Thyroid gland (tissue), 4 donors: ENCODE data around the gene MYO10. TPM values are rescaled to one million over a fixed set of nuclear protein-coding genes. Genes with fewer than 3 reads are reported as not detected.

ENCODE experiments used
- DNase-seq, 2 donors: peaks; one replicate each; pipeline ENCODE4 v3.0.0-alpha.2; 2019
- H3K27ac ChIP-seq, 3 donors: fragments of 200-600 bp; sonication (generic); 1 replicate in 2 of 3; 2 replicates in 1 of 3; pipeline ENCODE4 v1.5.1; 2016 to 2019; ENCODE audit warnings: mild to moderate bottlenecking in 1 of 3, moderate library complexity in 1 of 3
- H3K27me3 ChIP-seq: fragments of 200-600 bp; sonication (generic); one replicate; pipeline ENCODE4 v1.5.1; 2019
- H3K36me3 ChIP-seq, 2 donors: fragments of 200-600 bp; sonication (generic); one replicate each; pipeline ENCODE4 v1.5.1; 2016 to 2019
- H3K4me1 ChIP-seq, 2 donors: fragments of 200-600 bp; sonication (generic); one replicate each; pipeline ENCODE4 v1.5.1; 2017 to 2019
- H3K4me3 ChIP-seq, 3 donors: fragments of 200-600 bp; sonication (generic); replicated peaks in 1 of 3; 1 replicate in 2 of 3; 2 replicates in 1 of 3; pipeline ENCODE4 v1.5.1; 2016; ENCODE audit warnings: mild to moderate bottlenecking in 1 of 3
- H3K9me3 ChIP-seq: fragments of 200-600 bp; sonication (generic); one replicate; pipeline ENCODE4 v1.5.1; 2017
- POLR2A ChIP-seq, 2 donors: fragments of 450-650 bp; IDR thresholded peaks; one replicate each; pipeline ENCODE4 v1.6.1; 2017; ENCODE audit warnings: antibody characterized with exemption in 2 of 2, mild to moderate bottlenecking in 2 of 2, moderate library complexity in 1 of 2
- WGBS, 2 donors: methylation state at CpG; one replicate each; pipeline ENCODE4 v1.1.5; 2017; 5-methylcytosine and 5-hydroxymethylcytosine counted together
- intact Hi-C: fragments of 100-400 bp; cut with DNase I; formaldehyde crosslinking; loops from one replicate; pipeline ENCODE4 v1.15.1; 2023
- total RNA-seq, 4 donors: library from RNA; depleted of rRNA; stranded (reverse); fragments of >200 nt; gene quantifications; one replicate each; pipeline ENCODE4 v1.2.3, GENCODE V29; 2016
- TF ChIP-seq, protein P1 (sequence below), 6 experiments: fragments of 200-600 bp in 3 of 6; fragments of 450-650 bp in 3 of 6; sonication (generic) in 3 of 6; IDR thresholded peaks; one replicate each; pipeline ENCODE4 v1.5.1; 2016 to 2019; ENCODE audit warnings: antibody characterized with exemption in 6 of 6, mild to moderate bottlenecking in 2 of 6, inconsistent platforms in 1 of 6, moderate library complexity in 1 of 6

The MYO10 gene
- total RNA-seq, 4 donors from 2014 or later = 49.2 to 89.6 (median 71.0) TPM

GRCh38 chr5:16914108-16914435 lies 22.0 kb downstream of the MYO10 start:
- TF ChIP-seq POLR2A (IDR thresholded peaks at IDR 0.05) = no peak
- TF ChIP-seq, protein P1, sequence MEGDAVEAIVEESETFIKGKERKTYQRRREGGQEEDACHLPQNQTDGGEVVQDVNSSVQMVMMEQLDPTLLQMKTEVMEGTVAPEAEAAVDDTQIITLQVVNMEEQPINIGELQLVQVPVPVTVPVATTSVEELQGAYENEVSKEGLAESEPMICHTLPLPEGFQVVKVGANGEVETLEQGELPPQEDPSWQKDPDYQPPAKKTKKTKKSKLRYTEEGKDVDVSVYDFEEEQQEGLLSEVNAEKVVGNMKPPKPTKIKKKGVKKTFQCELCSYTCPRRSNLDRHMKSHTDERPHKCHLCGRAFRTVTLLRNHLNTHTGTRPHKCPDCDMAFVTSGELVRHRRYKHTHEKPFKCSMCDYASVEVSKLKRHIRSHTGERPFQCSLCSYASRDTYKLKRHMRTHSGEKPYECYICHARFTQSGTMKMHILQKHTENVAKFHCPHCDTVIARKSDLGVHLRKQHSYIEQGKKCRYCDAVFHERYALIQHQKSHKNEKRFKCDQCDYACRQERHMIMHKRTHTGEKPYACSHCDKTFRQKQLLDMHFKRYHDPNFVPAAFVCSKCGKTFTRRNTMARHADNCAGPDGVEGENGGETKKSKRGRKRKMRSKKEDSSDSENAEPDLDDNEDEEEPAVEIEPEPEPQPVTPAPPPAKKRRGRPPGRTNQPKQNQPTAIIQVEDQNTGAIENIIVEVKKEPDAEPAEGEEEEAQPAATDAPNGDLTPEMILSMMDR (IDR thresholded peaks at IDR 0.05) = no peak
- 74 to 81% methylated on average over 8 of the region's 8 CpGs for WGBS, 2 donors
- H3K4me1 ChIP-seq = peaks cover 14 to 37% of the 10 kb centered on the region in 2 donors
- no peak for DNase-seq
- H3K27ac ChIP-seq = no peak overlapping the region
- no peaks in the 10 kb centered on the region for H3K27me3 ChIP-seq
- intact Hi-C loops = no loop called here
- no peaks in the 10 kb centered on the region for H3K9me3 ChIP-seq
- H3K36me3 ChIP-seq = no peaks in the 10 kb centered on the region
- H3K4me3 ChIP-seq = no peak overlapping the region

- Histone ChIP-seq H3K27me3 (no peaks in the 10 kb centered on the region), H3K27ac (no peak overlapping the region), H3K36me3 (no peaks in the 10 kb centered on the region), H3K9me3 (no peaks in the 10 kb centered on the region), H3K4me1 (peaks cover 14 to 37% of the 10 kb centered on the region in 2 donors), H3K4me3 (no peak overlapping the region)
- WGBS, 2 donors = 56 to 67% methylated on average over 7 of the region's 7 CpGs
- no peak for TF ChIP-seq POLR2A (IDR thresholded peaks at IDR 0.05)
- intact Hi-C loops = no loop called here
- DNase-seq = peak in 1 of 2 donors; percentile 28
Measured at GRCh38 chr5:16913187-16914107, 22.6 kb downstream of the MYO10 start.

GRCh38 chr5:16912080-16912479 lies 24.0 kb downstream of the MYO10 start:
- no peaks in the 10 kb centered on the region for H3K36me3 ChIP-seq
- intact Hi-C loops = no loop called here
- no peaks in the 10 kb centered on the region for H3K27me3 ChIP-seq
- H3K9me3 ChIP-seq = no peaks in the 10 kb centered on the region
- 92 to 94% methylated on average over 6 of the region's 6 CpGs for WGBS, 2 donors
- DNase-seq = no peak
- H3K4me3 ChIP-seq = no peak overlapping the region
- no peak for TF ChIP-seq POLR2A (IDR thresholded peaks at IDR 0.05)
- TF ChIP-seq, protein P1 (IDR thresholded peaks at IDR 0.05) = no peak
- H3K27ac ChIP-seq = no peak overlapping the region
- H3K4me1 ChIP-seq = peaks cover 14 to 41% of the 10 kb centered on the region in 2 donors

- TF ChIP-seq POLR2A (IDR thresholded peaks at IDR 0.05) = no peak
- TF ChIP-seq, protein P1 (IDR thresholded peaks at IDR 0.05) = no peak
- no peaks in the 10 kb centered on the region for H3K9me3 ChIP-seq
- no peak overlapping the region for H3K27ac ChIP-seq
- WGBS, 2 donors = 81 to 93% methylated on average over 7 of the region's 7 CpGs
- H3K4me3 ChIP-seq = no peak overlapping the region
- H3K4me1 ChIP-seq = peaks cover 22 to 56% of the 10 kb centered on the region in 2 donors
- no peaks in the 10 kb centered on the region for H3K36me3 ChIP-seq
- H3K27me3 ChIP-seq = no peaks in the 10 kb centered on the region
- DNase-seq = no peak
- intact Hi-C loops = no loop called here
Measured at GRCh38 chr5:16909464-16909863, 26.6 kb downstream of the MYO10 start.

DNA sequence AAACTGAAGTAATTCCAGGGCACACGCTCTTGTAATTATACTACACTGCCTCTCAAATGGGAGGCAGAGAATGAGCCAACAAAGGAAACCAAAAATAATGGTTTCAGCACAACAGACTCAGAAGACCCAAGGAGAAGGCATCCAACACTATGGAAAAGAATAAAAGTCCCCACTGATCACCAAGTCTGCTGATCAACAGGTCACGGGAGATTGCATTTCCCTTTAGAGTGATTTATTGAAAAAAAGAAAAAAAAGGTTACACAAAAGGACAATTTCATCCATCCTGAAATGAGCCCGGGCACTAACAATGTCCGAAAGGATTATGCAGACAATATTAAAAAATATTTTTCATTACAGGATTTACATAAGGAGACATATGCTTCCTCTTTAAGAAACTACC lies 28.8 kb downstream of the MYO10 start:
- intact Hi-C loops = no loop called here
- H3K9me3 ChIP-seq = no peaks in the 10 kb centered on the region
- no peaks in the 10 kb centered on the region for H3K36me3 ChIP-seq
- peaks cover 18 to 43% of the 10 kb centered on the region in 2 donors for H3K4me1 ChIP-seq
- no peak overlapping the region for H3K27ac ChIP-seq
- whole genome bisulfite sequencing, 2 donors = 72 to 82% methylated on average over 4 of the region's 4 CpGs
- H3K27me3 ChIP-seq = no peaks in the 10 kb centered on the region
- no peak for DNase-seq
- no peak for TF ChIP-seq POLR2A (IDR thresholded peaks at IDR 0.05)
- TF ChIP-seq, protein P1 (IDR thresholded peaks at IDR 0.05) = no peak
- H3K4me3 ChIP-seq = no peak overlapping the region
